Kidney (tissue), 14 donors: ENCODE measurements around the gene PAQR8. TPM values are rescaled to one million over a fixed set of nuclear protein-coding genes. Genes with fewer than 3 reads are reported as not detected.

Source experiments
- DNase-seq, 5 donors: peaks; one replicate each; pipeline ENCODE4 v3.0.0-alpha.2; 2013 to 2020
- FAIRE-seq: peaks from 2 replicates; lab custom pipeline; 2012; peaks lifted over from hg19 to GRCh38; lab: Jason Lieb, UNC
- H3K27ac ChIP-seq, 2 donors: one replicate each; pipeline ENCODE4 v1.7.0; 2013; ENCODE audit warnings: low read depth in 2 of 2, low read length in 2 of 2, inconsistent platforms in 1 of 2
- H3K27me3 ChIP-seq: one replicate; pipeline ENCODE4 v1.7.1; 2013; ENCODE audit warnings: low read length, inconsistent platforms; ENCODE audit not compliant: control insufficient read depth, insufficient read depth
- H3K36me3 ChIP-seq, 3 donors: one replicate each; pipeline versions ENCODE4 v1.7.0 to v1.7.1; 2013; ENCODE audit warnings: low read length in 3 of 3, control low read depth in 1 of 3, inconsistent platforms in 1 of 3; ENCODE audit not compliant: insufficient read depth in 3 of 3, control insufficient read depth in 2 of 3
- H3K4me1 ChIP-seq, 3 donors: one replicate each; pipeline versions ENCODE4 v1.7.0 to v1.7.1; 2013; ENCODE audit warnings: low read length in 3 of 3, inconsistent platforms in 1 of 3, low read depth in 1 of 3; ENCODE audit not compliant: control insufficient read depth in 2 of 3, insufficient read depth in 2 of 3
- H3K4me3 ChIP-seq, 3 donors: one replicate each; pipeline versions ENCODE4 v1.7.0 to v1.8.1; 2013; ENCODE audit warnings: low read length in 3 of 3, control low read depth in 1 of 3, inconsistent platforms in 1 of 3
- H3K9ac ChIP-seq, 3 donors: one replicate each; pipeline versions ENCODE4 v1.7.0 to v1.7.1; 2013; ENCODE audit warnings: low read length in 3 of 3, control low read depth in 1 of 3, inconsistent platforms in 1 of 3
- H3K9me3 ChIP-seq, 3 donors: one replicate each; pipeline versions ENCODE4 v1.7.0 to v1.7.1; 2013; ENCODE audit warnings: low read length in 3 of 3, control low read depth in 1 of 3, inconsistent platforms in 1 of 3; ENCODE audit not compliant: control insufficient read depth in 2 of 3, insufficient read depth in 1 of 3
- intact Hi-C: fragments of 100-400 bp; cut with DNase I; formaldehyde crosslinking; loops from one replicate; pipeline ENCODE4 v1.11.1; 2022
- polyA plus RNA-seq: library from polyadenylated mRNA; stranded (reverse); fragments of 350-450 nt; fragmentation: Illumina TruSeq; extraction: RNeasy Lipid Tissue Mini Kit (QIAGEN cat#74804); gene quantifications from one replicate; pipeline ENCODE4 v1.2.3, GENCODE V29; 2014; ENCODE audit warnings: low read depth, low replicate concordance; ENCODE audit not compliant: insufficient read depth
- total RNA-seq: library from RNA; stranded (reverse); fragmentation: NEBNext Ultra II Directional; extraction: Animal tissue kit (Norgen Biotek cat#: 25700); gene quantifications from one replicate; pipeline ENCODE4 v1.2.1, GENCODE V29; 2021
- TF ChIP-seq, protein P1 (sequence below): IDR thresholded peaks from 3 replicates; pipeline ENCODE4 v1.5.1; 2012; ENCODE audit warnings: mild to moderate bottlenecking, moderate library complexity, borderline replicate concordance; ENCODE audit not compliant: insufficient read depth; ENCODE audit errors: extremely low read depth
- donor health status: control.
- donor health status: control.
- donor health status: control.
- donor health status: control.
- donor health status: control.
- donor health status: DM: yes; HTN: yes; CAD: no.
- donor health status: Normal renal cell carcinoma (clear cell type).

Gene PAQR8
- total and polyA plus RNA-seq, 2 donors from 2014 or later, result 5.9 to 7.5 TPM

DNA sequence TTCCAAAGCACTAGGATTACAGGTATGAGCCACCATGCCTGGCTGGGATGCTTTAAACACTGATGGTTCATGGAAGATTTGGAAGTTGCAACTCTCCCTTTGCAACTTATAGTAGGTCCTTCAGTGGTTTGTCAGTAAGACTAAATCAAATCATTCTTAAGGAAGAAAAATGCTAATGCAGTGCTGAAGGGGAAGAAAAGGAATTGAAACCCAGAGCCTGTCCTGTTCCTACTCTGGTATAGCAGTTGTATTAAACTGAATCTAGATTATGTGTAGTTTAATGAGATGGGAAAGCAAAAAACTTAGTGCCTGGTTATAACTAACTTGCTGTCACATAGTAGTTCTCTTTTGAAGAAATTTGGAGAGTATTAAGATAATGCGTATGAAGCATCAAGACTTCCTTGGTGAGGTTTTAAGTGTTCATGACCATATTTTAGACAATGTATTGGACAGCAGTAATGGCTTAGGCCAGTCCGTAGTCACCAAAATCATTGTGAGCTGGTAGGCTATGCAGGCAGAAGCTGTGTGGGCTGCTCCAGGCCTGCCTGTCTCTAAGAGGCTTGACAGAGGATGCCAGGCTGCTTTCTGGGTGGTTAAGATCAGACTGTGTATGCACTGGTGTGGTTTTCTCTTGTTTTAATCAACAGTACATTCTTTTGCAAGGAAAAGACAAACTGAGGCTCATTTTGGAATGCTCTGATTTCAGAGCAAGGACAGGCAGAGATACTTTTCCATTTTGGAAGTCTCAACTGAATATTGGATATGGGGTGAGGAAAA is 14.0 kb downstream of the PAQR8 start:
- no peak overlapping the region for H3K4me3 ChIP-seq
- FAIRE-seq (no peak), DNase-seq (no peak)
- no peak overlapping the region for H3K9ac ChIP-seq
- H3K27me3 ChIP-seq, result no peaks in the 10 kb centered on the region
- no peak overlapping the region for H3K27ac ChIP-seq
- TF ChIP-seq, protein P1, sequence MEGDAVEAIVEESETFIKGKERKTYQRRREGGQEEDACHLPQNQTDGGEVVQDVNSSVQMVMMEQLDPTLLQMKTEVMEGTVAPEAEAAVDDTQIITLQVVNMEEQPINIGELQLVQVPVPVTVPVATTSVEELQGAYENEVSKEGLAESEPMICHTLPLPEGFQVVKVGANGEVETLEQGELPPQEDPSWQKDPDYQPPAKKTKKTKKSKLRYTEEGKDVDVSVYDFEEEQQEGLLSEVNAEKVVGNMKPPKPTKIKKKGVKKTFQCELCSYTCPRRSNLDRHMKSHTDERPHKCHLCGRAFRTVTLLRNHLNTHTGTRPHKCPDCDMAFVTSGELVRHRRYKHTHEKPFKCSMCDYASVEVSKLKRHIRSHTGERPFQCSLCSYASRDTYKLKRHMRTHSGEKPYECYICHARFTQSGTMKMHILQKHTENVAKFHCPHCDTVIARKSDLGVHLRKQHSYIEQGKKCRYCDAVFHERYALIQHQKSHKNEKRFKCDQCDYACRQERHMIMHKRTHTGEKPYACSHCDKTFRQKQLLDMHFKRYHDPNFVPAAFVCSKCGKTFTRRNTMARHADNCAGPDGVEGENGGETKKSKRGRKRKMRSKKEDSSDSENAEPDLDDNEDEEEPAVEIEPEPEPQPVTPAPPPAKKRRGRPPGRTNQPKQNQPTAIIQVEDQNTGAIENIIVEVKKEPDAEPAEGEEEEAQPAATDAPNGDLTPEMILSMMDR, result no peak
- no peaks in the 10 kb centered on the region for H3K4me1 ChIP-seq
- H3K9me3 ChIP-seq, result no peaks in the 10 kb centered on the region
- intact Hi-C loops, result no loop called here
- H3K36me3 ChIP-seq, result no peaks in the 10 kb centered on the region

DNA sequence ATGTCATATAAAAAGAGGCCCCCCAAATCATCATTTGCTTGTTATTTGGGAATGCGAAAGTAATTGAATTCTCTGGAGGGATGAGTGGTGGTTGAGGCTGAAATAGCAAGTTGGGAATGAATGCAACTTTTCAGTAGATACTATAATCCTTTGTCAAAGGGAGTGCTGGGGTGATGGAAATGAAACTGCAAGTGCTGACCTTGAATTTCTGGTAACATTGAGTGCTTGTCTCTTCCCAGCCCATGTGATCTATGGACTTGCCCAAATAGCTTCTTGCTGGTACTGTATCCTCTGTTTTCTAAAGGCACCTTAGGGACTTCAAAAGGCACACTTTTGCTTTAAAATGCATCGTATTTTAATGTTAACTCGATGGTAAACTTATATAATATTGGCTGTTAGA is 14.8 kb downstream of the PAQR8 start:
- intact Hi-C loops, result no loop called here
- TF ChIP-seq, protein P1, result no peak
- no peaks in the 10 kb centered on the region for H3K27me3 ChIP-seq
- no peak overlapping the region for H3K4me3 ChIP-seq
- FAIRE-seq (no peak), DNase-seq (no peak)
- H3K4me1 ChIP-seq, result no peaks in the 10 kb centered on the region
- H3K9ac ChIP-seq, result no peak overlapping the region
- H3K27ac ChIP-seq, result no peak overlapping the region
- H3K36me3 ChIP-seq, result no peaks in the 10 kb centered on the region
- no peaks in the 10 kb centered on the region for H3K9me3 ChIP-seq

DNA sequence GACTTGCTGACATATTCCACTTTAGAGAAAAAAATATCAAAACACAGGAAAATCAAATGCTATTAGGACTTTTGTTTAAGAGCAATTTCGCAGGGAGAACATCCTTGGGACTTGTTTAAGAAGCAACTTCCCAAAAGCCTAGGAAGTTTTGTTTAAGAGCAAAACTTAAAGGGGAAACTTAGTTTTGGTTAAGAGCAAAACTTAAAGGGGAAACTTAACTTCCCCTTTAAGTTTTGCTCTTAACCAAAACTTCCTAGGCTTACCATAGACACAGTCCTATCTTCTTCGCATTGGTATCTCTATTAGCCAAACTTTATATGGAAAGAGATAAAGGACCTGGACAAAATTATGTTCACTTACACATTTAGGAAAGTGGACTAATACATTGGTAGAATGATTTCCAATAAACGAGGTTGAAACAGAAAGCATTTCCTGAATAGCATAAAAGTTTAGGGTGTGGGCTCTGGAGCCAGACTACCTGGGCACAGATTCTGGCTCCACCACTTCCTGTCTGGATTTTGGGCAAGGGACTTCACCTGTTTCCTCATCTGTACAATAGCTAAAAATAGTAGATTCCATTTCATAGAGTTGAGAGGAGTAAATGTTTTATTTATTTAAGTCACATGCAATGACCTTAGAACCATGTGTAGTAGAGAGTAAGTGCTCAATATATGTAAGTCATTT is 15.7 kb downstream of the PAQR8 start:
- Histone ChIP-seq H3K27me3 (no peaks in the 10 kb centered on the region), H3K27ac (no peak overlapping the region), H3K9ac (no peak overlapping the region), H3K4me1 (no peaks in the 10 kb centered on the region), H3K9me3 (no peaks in the 10 kb centered on the region), H3K36me3 (no peaks in the 10 kb centered on the region), H3K4me3 (no peak overlapping the region)
- TF ChIP-seq, protein P1, result no peak
- DNase-seq (no peak), FAIRE-seq (no peak)
- intact Hi-C loops, result no loop called here
